ENCODE data around the gene NACC2. TPM values are rescaled to one million over a fixed set of nuclear protein-coding genes. Genes with fewer than 3 reads are reported as not detected.

The NACC2 gene
- polyA plus RNA-seq, 3 donors = 8.1 to 32.4 (median 8.7) TPM

- H3K27ac ChIP-seq (ENCODE audit: low read depth in 1 of 2, low read length in 2 of 2) = no peak overlapping the region
- no peak overlapping the region for H3K4me3 ChIP-seq (replicated peaks in 1 of 3; ENCODE audit: low read depth in 2 of 3, low read length in 3 of 3)
- Mint-ChIP-seq H3K4me3 (peak overlapping the region in 1 of 2 donors; percentile 27), H3K27me3 (ENCODE audit: low read depth in 3 of 3) (peaks cover 0 to 1% (median 0%) of the 10 kb centered on the region in 3 donors), H3K27ac (peak overlapping the region in 1 of 7 donors; percentile 73), H3K9me3 (no peaks in the 10 kb centered on the region), H3K4me1 (peaks cover 28% of the 10 kb centered on the region), H3K36me3 (peaks cover 32 to 53% of the 10 kb centered on the region in 2 donors)
- peaks cover 30 to 36% of the 10 kb centered on the region in 2 donors for H3K36me3 ChIP-seq (replicated peaks in 1 of 2; ENCODE audit: control insufficient read depth in 1 of 2, insufficient read depth in 2 of 2, low read length in 2 of 2)
- H4K20me1 ChIP-seq (ENCODE audit: insufficient read depth, low read length) = peaks cover 67% of the 10 kb centered on the region
- no peak overlapping the region for H3K9ac ChIP-seq (ENCODE audit: insufficient read depth, low read length, poor library complexity, severe bottlenecking)
- 98% methylated on average over 5 of the region's 8 CpGs for WGBS (ENCODE audit: insufficient coverage)
- TF ChIP-seq, protein P1, sequence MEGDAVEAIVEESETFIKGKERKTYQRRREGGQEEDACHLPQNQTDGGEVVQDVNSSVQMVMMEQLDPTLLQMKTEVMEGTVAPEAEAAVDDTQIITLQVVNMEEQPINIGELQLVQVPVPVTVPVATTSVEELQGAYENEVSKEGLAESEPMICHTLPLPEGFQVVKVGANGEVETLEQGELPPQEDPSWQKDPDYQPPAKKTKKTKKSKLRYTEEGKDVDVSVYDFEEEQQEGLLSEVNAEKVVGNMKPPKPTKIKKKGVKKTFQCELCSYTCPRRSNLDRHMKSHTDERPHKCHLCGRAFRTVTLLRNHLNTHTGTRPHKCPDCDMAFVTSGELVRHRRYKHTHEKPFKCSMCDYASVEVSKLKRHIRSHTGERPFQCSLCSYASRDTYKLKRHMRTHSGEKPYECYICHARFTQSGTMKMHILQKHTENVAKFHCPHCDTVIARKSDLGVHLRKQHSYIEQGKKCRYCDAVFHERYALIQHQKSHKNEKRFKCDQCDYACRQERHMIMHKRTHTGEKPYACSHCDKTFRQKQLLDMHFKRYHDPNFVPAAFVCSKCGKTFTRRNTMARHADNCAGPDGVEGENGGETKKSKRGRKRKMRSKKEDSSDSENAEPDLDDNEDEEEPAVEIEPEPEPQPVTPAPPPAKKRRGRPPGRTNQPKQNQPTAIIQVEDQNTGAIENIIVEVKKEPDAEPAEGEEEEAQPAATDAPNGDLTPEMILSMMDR (IDR thresholded peaks at IDR 0.05) = no peak
- no peak overlapping the region for H2AFZ ChIP-seq (ENCODE audit: insufficient read depth, low read depth, low read length, poor library complexity, severe bottlenecking)
- H3K4me1 ChIP-seq (ENCODE audit: control insufficient read depth in 1 of 2, insufficient read depth in 2 of 2, low read length in 2 of 2) = peaks cover 28 to 32% of the 10 kb centered on the region in 2 donors
- H3K9me3 ChIP-seq (replicated peaks in 1 of 2; ENCODE audit: control insufficient read depth in 1 of 2, insufficient read depth in 1 of 2, low read length in 2 of 2) = no peaks in the 10 kb centered on the region
- no peak for DNase-seq
- intact Hi-C loops (cut with micrococcal nuclease) = loop anchor here in 1 of 2 donors (10.0 kb wide), 1 partner anchor 748 kb away; no protein-coding TSS in a partner anchor
- peaks cover 56% of the 10 kb centered on the region for H3K79me2 ChIP-seq (ENCODE audit: insufficient read depth, low read length)
- no peak overlapping the region for H3K4me2 ChIP-seq (replicated peaks; ENCODE audit: extremely low read depth, low read length, poor library complexity, severe bottlenecking)
- H3K27me3 ChIP-seq (ENCODE audit: control insufficient read depth in 2 of 2, insufficient read depth in 2 of 2, low read length in 2 of 2) = no peaks in the 10 kb centered on the region
Observed at GRCh38 chr9:135956802-135957174, 138.3 kb downstream of the NACC2 start.

Other genes starting within 250 kb of the NACC2 start
- gene CAMSAP1, start 187.7 kb downstream of the NACC2 start, polyA plus RNA-seq = 1 to 10 TPM in 1 of 3 donors, under 1 TPM in 2; 0.71 to 9.0 (median 0.75) TPM
- gene UBAC1, start 133.9 kb downstream of the NACC2 start, polyA plus RNA-seq = 10 to 100 TPM; 35.8 to 63.1 (median 52.5) TPM
- 10 to 100 TPM; 11.0 to 38.0 (median 30.9) TPM for gene TMEM250, start 23.6 kb upstream of the NACC2 start, polyA plus RNA-seq
- gene LHX3, start 109.8 kb upstream of the NACC2 start, polyA plus RNA-seq = not detected
- gene QSOX2, start 150.5 kb upstream of the NACC2 start, polyA plus RNA-seq = 1 to 10 TPM in 1 of 3 donors, under 1 TPM in 2; 0.03 to 8.4 (median 0.17) TPM
- gene CCDC187, start 208.8 kb upstream of the NACC2 start, polyA plus RNA-seq = not detected
- gene GPSM1, start 232.2 kb upstream of the NACC2 start, polyA plus RNA-seq = 1 to 10 TPM in 1 of 3 donors, under 1 TPM in 2; 0.67 to 3.1 (median 0.73) TPM

Measured in CD14-positive monocyte (primary cell).